ENCODE measurements around the gene KIF6. TPM values are rescaled to one million over a fixed set of nuclear protein-coding genes. Genes with fewer than 3 reads are reported as not detected.
"Not testable (repeated sequence)": the region's sequence is repeated elsewhere in the genome, so short reads cannot be mapped to it uniquely, and the experiment has no call there.

The KIF6 gene
- total RNA-seq, 1 donor from 2014 or later: not detected

DNA sequence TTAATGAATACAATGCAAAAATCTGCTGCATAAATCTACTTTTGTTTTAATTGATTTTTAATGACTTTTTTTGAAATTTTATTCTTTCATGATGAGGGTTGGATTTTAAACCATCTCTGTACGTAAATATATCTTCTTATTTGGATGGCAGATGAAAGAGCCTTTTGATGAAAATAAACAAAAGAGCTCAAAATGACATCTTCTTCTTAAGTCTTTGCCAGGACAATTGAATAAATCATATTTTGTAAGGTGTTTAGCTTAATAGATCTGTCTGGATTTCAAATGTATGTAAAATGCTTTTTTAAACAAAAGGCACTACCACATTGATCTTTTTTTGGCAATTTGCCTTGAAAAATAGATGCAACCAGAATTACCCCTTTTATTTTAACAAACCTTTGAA is 39.3 kb downstream of the KIF6 start:
- TF ChIP-seq POLR2AphosphoS5 (IDR thresholded peaks at IDR 0.05; ENCODE audit: insufficient read depth in 1 of 2, low read depth in 1 of 2) (no peak), POLR2A (IDR thresholded peaks at IDR 0.05) (no peak)
- H3K4me3 ChIP-seq: no peak overlapping the region
- H3K4me1 ChIP-seq: no peaks in the 10 kb centered on the region
- no peaks in the 10 kb centered on the region for H3K36me3 ChIP-seq
- intact Hi-C loops (cut with DNase I): no loop called here
- DNase-seq (ENCODE audit: extremely low spot score in 2 of 2): no peak
- no peaks in the 10 kb centered on the region for H3K9me3 ChIP-seq
- no peaks in the 10 kb centered on the region for H3K27me3 ChIP-seq
- no peak overlapping the region for H3K27ac ChIP-seq

DNA sequence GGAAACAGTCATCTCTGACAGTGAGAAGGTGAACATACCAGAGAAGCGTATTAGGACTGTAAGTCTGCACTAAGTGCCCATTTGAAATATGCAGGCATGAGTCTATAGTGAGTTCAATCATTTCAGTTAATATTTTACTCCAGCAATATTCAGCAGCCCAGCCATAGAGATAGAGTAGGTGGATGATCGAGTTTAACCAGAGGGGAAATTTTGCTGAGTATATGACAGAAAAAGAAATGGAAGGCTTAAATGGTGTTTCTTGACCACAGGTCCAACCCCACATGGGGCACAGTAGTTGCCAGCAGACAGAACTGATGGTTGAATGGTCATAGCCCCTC is 39.8 kb downstream of the KIF6 start:
- intact Hi-C loops (cut with DNase I): no loop called here
- H3K4me1 ChIP-seq: no peaks in the 10 kb centered on the region

GRCh38 chr6:39684790-39685488 is 40.3 kb downstream of the KIF6 start:
- no peak for DNase-seq (ENCODE audit: extremely low spot score in 2 of 2)
- no peaks in the 10 kb centered on the region for H3K27me3 ChIP-seq
- H3K4me1 ChIP-seq: no peaks in the 10 kb centered on the region
- no peak for TF ChIP-seq POLR2A (IDR thresholded peaks at IDR 0.05)
- no peak for TF ChIP-seq POLR2AphosphoS5 (IDR thresholded peaks at IDR 0.05; ENCODE audit: insufficient read depth in 1 of 2, low read depth in 1 of 2)
- TF ChIP-seq, protein P1, sequence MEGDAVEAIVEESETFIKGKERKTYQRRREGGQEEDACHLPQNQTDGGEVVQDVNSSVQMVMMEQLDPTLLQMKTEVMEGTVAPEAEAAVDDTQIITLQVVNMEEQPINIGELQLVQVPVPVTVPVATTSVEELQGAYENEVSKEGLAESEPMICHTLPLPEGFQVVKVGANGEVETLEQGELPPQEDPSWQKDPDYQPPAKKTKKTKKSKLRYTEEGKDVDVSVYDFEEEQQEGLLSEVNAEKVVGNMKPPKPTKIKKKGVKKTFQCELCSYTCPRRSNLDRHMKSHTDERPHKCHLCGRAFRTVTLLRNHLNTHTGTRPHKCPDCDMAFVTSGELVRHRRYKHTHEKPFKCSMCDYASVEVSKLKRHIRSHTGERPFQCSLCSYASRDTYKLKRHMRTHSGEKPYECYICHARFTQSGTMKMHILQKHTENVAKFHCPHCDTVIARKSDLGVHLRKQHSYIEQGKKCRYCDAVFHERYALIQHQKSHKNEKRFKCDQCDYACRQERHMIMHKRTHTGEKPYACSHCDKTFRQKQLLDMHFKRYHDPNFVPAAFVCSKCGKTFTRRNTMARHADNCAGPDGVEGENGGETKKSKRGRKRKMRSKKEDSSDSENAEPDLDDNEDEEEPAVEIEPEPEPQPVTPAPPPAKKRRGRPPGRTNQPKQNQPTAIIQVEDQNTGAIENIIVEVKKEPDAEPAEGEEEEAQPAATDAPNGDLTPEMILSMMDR (IDR thresholded peaks at IDR 0.05): no peak
- H3K4me3 ChIP-seq: no peak overlapping the region
- intact Hi-C loops (cut with DNase I): no loop called here
- no peaks in the 10 kb centered on the region for H3K36me3 ChIP-seq
- no peaks in the 10 kb centered on the region for H3K9me3 ChIP-seq
- no peak overlapping the region for H3K27ac ChIP-seq

More for the DNA sequence above, 39.8 kb downstream of the KIF6 start:
- Histone ChIP-seq H3K27me3 (no peaks in the 10 kb centered on the region), H3K36me3 (no peaks in the 10 kb centered on the region), H3K4me3 (no peak overlapping the region), H3K9me3 (no peaks in the 10 kb centered on the region), H3K27ac (no peak overlapping the region)
- TF ChIP-seq POLR2A (IDR thresholded peaks at IDR 0.05) (no peak), POLR2AphosphoS5 (IDR thresholded peaks at IDR 0.05; ENCODE audit: insufficient read depth in 1 of 2, low read depth in 1 of 2) (no peak)
- TF ChIP-seq, protein P1 (IDR thresholded peaks at IDR 0.05): no peak
- no peak for DNase-seq (ENCODE audit: extremely low spot score in 2 of 2)

- no peak for TF ChIP-seq POLR2A (IDR thresholded peaks at IDR 0.05)
- no peak for TF ChIP-seq POLR2AphosphoS5 (IDR thresholded peaks at IDR 0.05; ENCODE audit: insufficient read depth in 1 of 2, low read depth in 1 of 2)
- TF ChIP-seq, protein P1 (IDR thresholded peaks at IDR 0.05): no peak
- DNase-seq (ENCODE audit: extremely low spot score in 2 of 2): no peak
- intact Hi-C loops (cut with DNase I): no loop called here
- Histone ChIP-seq H3K9me3 (no peaks in the 10 kb centered on the region), H3K4me1 (no peaks in the 10 kb centered on the region), H3K4me3 (no peak overlapping the region), H3K27me3 (no peaks in the 10 kb centered on the region), H3K36me3 (no peaks in the 10 kb centered on the region), H3K27ac (no peak overlapping the region)
These were observed 43.5 kb downstream of the KIF6 start for GRCh38 chr6:39681674-39682121.

GRCh38 chr6:39678914-39679313 is 46.3 kb downstream of the KIF6 start:
- H3K27ac ChIP-seq: no peak overlapping the region
- no peak for DNase-seq (ENCODE audit: extremely low spot score in 2 of 2)
- no peaks in the 10 kb centered on the region for H3K36me3 ChIP-seq
- no peaks in the 10 kb centered on the region for H3K9me3 ChIP-seq
- no peaks in the 10 kb centered on the region for H3K27me3 ChIP-seq
- intact Hi-C loops (cut with DNase I): no loop called here
- no peaks in the 10 kb centered on the region for H3K4me1 ChIP-seq
- no peak overlapping the region for H3K4me3 ChIP-seq
- TF ChIP-seq, protein P1 (IDR thresholded peaks at IDR 0.05): no peak
- TF ChIP-seq POLR2A (IDR thresholded peaks at IDR 0.05): no peak
- TF ChIP-seq POLR2AphosphoS5 (IDR thresholded peaks at IDR 0.05; ENCODE audit: insufficient read depth in 1 of 2, low read depth in 1 of 2): no peak

GRCh38 chr6:39677318-39677717 is 47.9 kb downstream of the KIF6 start:
- H3K36me3 ChIP-seq; H3K27ac ChIP-seq; H3K4me3 ChIP-seq; intact Hi-C loops (cut with DNase I); H3K4me1 ChIP-seq; H3K9me3 ChIP-seq; H3K27me3 ChIP-seq; DNase-seq (ENCODE audit: extremely low spot score in 2 of 2): not testable (repeated sequence)
